HUES6 (cell line): Measurements from ENCODE around the gene TGM5.

ENCODE experiments used
- H3K27ac ChIP-seq: 2 replicates; pipeline ENCODE4 v1.7.0; 2013; ENCODE audit warnings: low read depth, mild to moderate bottlenecking, low read length, inconsistent platforms
- H3K27me3 ChIP-seq: 2 replicates; pipeline ENCODE4 v1.6.1; 2013; ENCODE audit warnings: low read length; ENCODE audit not compliant: control insufficient read depth, insufficient read depth
- H3K36me3 ChIP-seq: 2 replicates; pipeline ENCODE4 v1.6.1; 2013; ENCODE audit warnings: low read length; ENCODE audit not compliant: control insufficient read depth, insufficient read depth
- H3K4me1 ChIP-seq: 2 replicates; pipeline ENCODE4 v1.6.1; 2013; ENCODE audit warnings: low read length; ENCODE audit not compliant: control insufficient read depth, insufficient read depth
- H3K4me3 ChIP-seq: 2 replicates; pipeline ENCODE4 v1.5.1; 2013; ENCODE audit warnings: low read depth, low read length
- H3K9ac ChIP-seq: one replicate; pipeline ENCODE4 v1.6.1; 2013; ENCODE audit warnings: mild to moderate bottlenecking, low read length
- H3K9me3 ChIP-seq: 2 replicates; pipeline ENCODE4 v1.6.1; 2013; ENCODE audit warnings: low read depth, low read length; ENCODE audit not compliant: control insufficient read depth, insufficient read depth

TGM5 gene

GRCh38 chr15:43244092-43244491 is 22.6 kb downstream of the TGM5 start:
- Histone ChIP-seq H3K4me1 (no peaks in the 10 kb centered on the region), H3K36me3 (no peaks in the 10 kb centered on the region), H3K27me3 (peaks cover 2% of the 10 kb centered on the region; the same call in 1 of the 2 replicates), H3K4me3 (no peak overlapping the region), H3K9me3 (no peaks in the 10 kb centered on the region), H3K9ac (no peak overlapping the region), H3K27ac (no peak overlapping the region)

GRCh38 chr15:43243020-43243645 is 23.6 kb downstream of the TGM5 start:
- no peaks in the 10 kb centered on the region for H3K36me3 ChIP-seq
- H3K9me3 ChIP-seq = no peaks in the 10 kb centered on the region
- H3K4me3 ChIP-seq = no peak overlapping the region
- H3K4me1 ChIP-seq = no peaks in the 10 kb centered on the region
- H3K9ac ChIP-seq = no peak overlapping the region
- H3K27ac ChIP-seq = no peak overlapping the region
- H3K27me3 ChIP-seq = peaks cover 2% of the 10 kb centered on the region; the same call in 1 of the 2 replicates

GRCh38 chr15:43242616-43243015 is 24.1 kb downstream of the TGM5 start:
- H3K27me3 ChIP-seq = peaks cover 2% of the 10 kb centered on the region; the same call in 1 of the 2 replicates
- H3K36me3 ChIP-seq = no peaks in the 10 kb centered on the region
- no peak overlapping the region for H3K4me3 ChIP-seq
- no peaks in the 10 kb centered on the region for H3K9me3 ChIP-seq
- H3K9ac ChIP-seq = no peak overlapping the region
- H3K4me1 ChIP-seq = no peaks in the 10 kb centered on the region
- H3K27ac ChIP-seq = no peak overlapping the region

- H3K9me3 ChIP-seq = no peaks in the 10 kb centered on the region
- H3K9ac ChIP-seq = no peak overlapping the region
- H3K4me3 ChIP-seq = no peak overlapping the region
- no peaks in the 10 kb centered on the region for H3K4me1 ChIP-seq
- no peak overlapping the region for H3K27ac ChIP-seq
- no peaks in the 10 kb centered on the region for H3K36me3 ChIP-seq
- H3K27me3 ChIP-seq = peaks cover 2% of the 10 kb centered on the region; the same call in 1 of the 2 replicates
These were observed 25.6 kb downstream of the TGM5 start for GRCh38 chr15:43241100-43241499.

GRCh38 chr15:43239732-43240491 is 26.8 kb downstream of the TGM5 start:
- Histone ChIP-seq H3K9ac (no peak overlapping the region), H3K4me1 (no peaks in the 10 kb centered on the region), H3K9me3 (no peaks in the 10 kb centered on the region), H3K27me3 (peaks cover 2% of the 10 kb centered on the region; the same call in 1 of the 2 replicates), H3K36me3 (no peaks in the 10 kb centered on the region), H3K4me3 (no peak overlapping the region), H3K27ac (no peak overlapping the region)

- no peak overlapping the region for H3K4me3 ChIP-seq
- no peak overlapping the region for H3K9ac ChIP-seq
These were observed 28.0 kb downstream of the TGM5 start for GRCh38 chr15:43238671-43239131.

GRCh38 chr15:43237842-43238470 is 28.8 kb downstream of the TGM5 start:
- Histone ChIP-seq H3K27ac (no peak overlapping the region), H3K36me3 (no peaks in the 10 kb centered on the region), H3K9ac (no peak overlapping the region), H3K4me3 (no peak overlapping the region), H3K4me1 (no peaks in the 10 kb centered on the region), H3K9me3 (no peaks in the 10 kb centered on the region), H3K27me3 (peaks cover 2% of the 10 kb centered on the region; the same call in 1 of the 2 replicates)

More at GRCh38 chr15:43238671-43239131, 28.0 kb downstream of the TGM5 start:
- Histone ChIP-seq H3K4me1 (no peaks in the 10 kb centered on the region), H3K36me3 (no peaks in the 10 kb centered on the region), H3K27ac (no peak overlapping the region), H3K9me3 (no peaks in the 10 kb centered on the region), H3K27me3 (peaks cover 2% of the 10 kb centered on the region; the same call in 1 of the 2 replicates)

GRCh38 chr15:43235536-43235935 is 31.2 kb downstream of the TGM5 start:
- H3K9ac ChIP-seq = no peak overlapping the region
- no peak overlapping the region for H3K4me3 ChIP-seq
- H3K27ac ChIP-seq = no peak overlapping the region
- H3K36me3 ChIP-seq = no peaks in the 10 kb centered on the region
- no peaks in the 10 kb centered on the region; the same call in 1 of the 2 replicates for H3K27me3 ChIP-seq
- peaks cover 2% of the 10 kb centered on the region; the same call in 1 of the 2 replicates for H3K4me1 ChIP-seq
- no peaks in the 10 kb centered on the region for H3K9me3 ChIP-seq

GRCh38 chr15:43232289-43232874 is 34.3 kb downstream of the TGM5 start:
- no peak overlapping the region for H3K27ac ChIP-seq
- H3K36me3 ChIP-seq = no peaks in the 10 kb centered on the region
- H3K9ac ChIP-seq = no peak overlapping the region
- H3K9me3 ChIP-seq = no peaks in the 10 kb centered on the region
- H3K4me1 ChIP-seq = peaks cover 2% of the 10 kb centered on the region; the same call in 1 of the 2 replicates
- no peak overlapping the region for H3K4me3 ChIP-seq
- H3K27me3 ChIP-seq = no peaks in the 10 kb centered on the region; the same call in 1 of the 2 replicates

- no peaks in the 10 kb centered on the region for H3K36me3 ChIP-seq
- peaks cover 2% of the 10 kb centered on the region; the same call in 1 of the 2 replicates for H3K4me1 ChIP-seq
- no peak overlapping the region for H3K9ac ChIP-seq
- no peaks in the 10 kb centered on the region for H3K9me3 ChIP-seq
- H3K27me3 ChIP-seq = no peaks in the 10 kb centered on the region; the same call in 1 of the 2 replicates
- H3K27ac ChIP-seq = no peak overlapping the region
- H3K4me3 ChIP-seq = no peak overlapping the region
These were observed 36.0 kb downstream of the TGM5 start for GRCh38 chr15:43230640-43231115.
